ENCODE data around the gene ATP9B. TPM values are rescaled to one million over a fixed set of nuclear protein-coding genes. Genes with fewer than 3 reads are reported as not detected.
A peak's percentile ranks its signal among the peaks of the same experiment; 100 is the strongest.
"Not testable (repeated sequence)": the region's sequence is repeated elsewhere in the genome, so short reads cannot be mapped to it uniquely, and the experiment has no call there.

Gene ATP9B
- total RNA-seq, 1 donor from 2014 or later, result 10.8 TPM

GRCh38 chr18:79068341-79068936, 755 bp upstream of the ATP9B start:
- DNase-seq (ENCODE audit: low read depth), result no peak

DNA sequence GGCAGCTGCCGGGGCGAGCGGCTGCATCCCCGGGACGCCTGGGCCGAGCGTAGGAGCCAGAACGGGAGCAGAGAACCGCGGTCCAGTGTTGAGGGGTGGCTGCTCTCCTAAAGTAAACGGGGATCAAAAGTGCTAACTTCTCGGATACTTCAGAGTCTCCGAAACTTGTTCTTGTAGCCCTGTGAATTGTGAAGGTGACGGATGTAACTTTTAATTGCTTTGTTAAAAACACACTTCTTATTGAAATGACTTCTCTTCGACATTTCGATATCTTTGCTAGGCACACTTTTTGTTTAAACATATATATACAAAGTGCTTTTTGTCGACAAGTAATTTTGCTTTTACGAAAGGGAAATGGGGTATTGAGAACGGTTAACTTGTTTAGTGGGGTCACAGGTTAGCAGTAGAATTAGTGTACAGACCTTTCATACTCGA, 540 bp downstream of the ATP9B start:
- DNase-seq (ENCODE audit: low read depth), result peak; percentile 13
- TF ChIP-seq CTCF (IDR thresholded peaks at IDR 0.05; ENCODE audit: insufficient read depth, low read length, severe bottlenecking), result no peak
- Histone ChIP-seq H3K27me3 (ENCODE audit: control insufficient read depth, insufficient read depth, low read length) (no peaks in the 10 kb centered on the region), H3K4me3 (ENCODE audit: low read depth, low read length) (peak overlapping the region; percentile 59), H3K36me3 (ENCODE audit: control insufficient read depth, insufficient read depth, low read length) (no peaks in the 10 kb centered on the region)
- FAIRE-seq, result no peak

More at GRCh38 chr18:79068341-79068936, 755 bp upstream of the ATP9B start:
- FAIRE-seq, result no peak
- TF ChIP-seq CTCF (IDR thresholded peaks at IDR 0.05; ENCODE audit: insufficient read depth, low read length, severe bottlenecking), result no peak
- H3K27me3 ChIP-seq (ENCODE audit: control insufficient read depth, insufficient read depth, low read length), result no peaks in the 10 kb centered on the region
- peak overlapping the region; percentile 59 for H3K4me3 ChIP-seq (ENCODE audit: low read depth, low read length)
- no peaks in the 10 kb centered on the region for H3K36me3 ChIP-seq (ENCODE audit: control insufficient read depth, insufficient read depth, low read length)

- no peaks in the 10 kb centered on the region for H3K36me3 ChIP-seq (ENCODE audit: control insufficient read depth, insufficient read depth, low read length)
- H3K4me3 ChIP-seq (ENCODE audit: low read depth, low read length), result peak overlapping the region; percentile 59
- no peak for DNase-seq (ENCODE audit: low read depth)
- no peaks in the 10 kb centered on the region for H3K27me3 ChIP-seq (ENCODE audit: control insufficient read depth, insufficient read depth, low read length)
- TF ChIP-seq CTCF (IDR thresholded peaks at IDR 0.05; ENCODE audit: insufficient read depth, low read length, severe bottlenecking), result no peak
- no peak for FAIRE-seq
Observed at GRCh38 chr18:79070486-79070885, 1.3 kb downstream of the ATP9B start.

DNA sequence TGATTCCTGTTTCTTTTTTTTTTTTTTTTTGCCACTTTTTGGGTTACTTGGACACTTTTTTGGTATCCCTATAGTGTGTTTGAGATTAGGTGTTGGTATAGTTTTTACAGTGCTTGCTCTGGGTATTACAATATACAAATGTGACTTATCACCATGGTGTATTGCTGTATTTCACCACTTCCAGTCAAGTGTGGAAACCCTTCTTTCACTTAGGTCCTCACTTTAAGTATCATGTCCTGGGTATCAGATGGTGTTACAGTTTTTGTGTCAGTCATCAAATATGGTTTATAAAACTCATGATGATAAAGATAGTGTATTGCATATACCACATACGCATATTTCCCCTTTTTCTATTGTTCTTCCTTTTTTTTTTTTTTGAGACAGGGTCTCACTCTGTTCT, 1.8 kb downstream of the ATP9B start:
- Histone ChIP-seq H3K4me3 (ENCODE audit: low read depth, low read length) (no peak overlapping the region), H3K36me3 (ENCODE audit: control insufficient read depth, insufficient read depth, low read length) (no peaks in the 10 kb centered on the region), H3K27me3 (ENCODE audit: control insufficient read depth, insufficient read depth, low read length) (no peaks in the 10 kb centered on the region)
- no peak for TF ChIP-seq CTCF (IDR thresholded peaks at IDR 0.05; ENCODE audit: insufficient read depth, low read length, severe bottlenecking)
- FAIRE-seq, result no peak
- DNase-seq (ENCODE audit: low read depth), result no peak

DNA sequence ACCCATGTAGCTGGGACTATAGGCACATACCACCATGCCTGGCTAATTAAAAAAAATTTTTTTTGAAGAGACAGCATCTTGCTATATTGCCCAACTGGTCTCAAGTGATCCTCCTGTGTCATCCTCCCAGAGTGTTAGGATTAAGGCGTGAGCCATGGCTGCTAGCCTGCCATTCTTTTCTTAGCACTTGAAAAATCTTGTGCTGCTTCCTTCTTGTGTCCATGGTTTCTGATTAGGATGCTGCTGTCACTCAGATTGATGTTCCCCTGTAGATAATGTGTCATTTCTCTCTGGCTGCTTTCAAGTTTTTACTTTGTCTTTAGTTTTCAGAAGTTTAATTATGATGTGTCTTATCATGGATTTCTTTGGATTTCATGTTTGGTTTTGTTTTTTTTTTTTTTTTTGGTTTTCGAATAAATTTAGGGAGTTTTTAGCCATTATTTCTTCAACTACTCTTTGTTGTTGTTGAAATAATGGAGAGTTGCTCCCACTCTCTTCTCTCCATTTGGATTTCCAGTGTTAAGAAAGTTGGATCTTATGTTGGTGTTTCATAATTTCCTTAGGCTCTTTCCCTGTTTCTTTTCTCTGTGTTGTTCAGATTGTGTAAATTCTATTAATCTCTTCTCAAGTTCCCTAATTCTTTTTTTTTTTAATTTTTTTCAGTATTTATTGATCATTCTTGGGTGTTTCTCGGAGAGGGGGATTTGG, 2.5 kb downstream of the ATP9B start:
- DNase-seq (ENCODE audit: low read depth), result no peak
- Histone ChIP-seq H3K4me3 (ENCODE audit: low read depth, low read length) (no peak overlapping the region), H3K27me3 (ENCODE audit: control insufficient read depth, insufficient read depth, low read length) (no peaks in the 10 kb centered on the region), H3K36me3 (ENCODE audit: control insufficient read depth, insufficient read depth, low read length) (no peaks in the 10 kb centered on the region)
- no peak for FAIRE-seq
- no peak for TF ChIP-seq CTCF (IDR thresholded peaks at IDR 0.05; ENCODE audit: insufficient read depth, low read length, severe bottlenecking)

- not testable (repeated sequence) for H3K27me3 ChIP-seq (ENCODE audit: control insufficient read depth, insufficient read depth, low read length); FAIRE-seq; DNase-seq (ENCODE audit: low read depth); H3K4me3 ChIP-seq (ENCODE audit: low read depth, low read length); H3K36me3 ChIP-seq (ENCODE audit: control insufficient read depth, insufficient read depth, low read length)
Observed at GRCh38 chr18:79072655-79073054, 3.5 kb downstream of the ATP9B start.
